Measurements from ENCODE around the gene ITPKB. TPM values are rescaled to one million over a fixed set of nuclear protein-coding genes. Genes with fewer than 3 reads are reported as not detected.

Gene ITPKB
- polyA plus RNA-seq, 12 donors, result 18.6 to 32.0 (median 23.7) TPM; not detected in 1

DNA sequence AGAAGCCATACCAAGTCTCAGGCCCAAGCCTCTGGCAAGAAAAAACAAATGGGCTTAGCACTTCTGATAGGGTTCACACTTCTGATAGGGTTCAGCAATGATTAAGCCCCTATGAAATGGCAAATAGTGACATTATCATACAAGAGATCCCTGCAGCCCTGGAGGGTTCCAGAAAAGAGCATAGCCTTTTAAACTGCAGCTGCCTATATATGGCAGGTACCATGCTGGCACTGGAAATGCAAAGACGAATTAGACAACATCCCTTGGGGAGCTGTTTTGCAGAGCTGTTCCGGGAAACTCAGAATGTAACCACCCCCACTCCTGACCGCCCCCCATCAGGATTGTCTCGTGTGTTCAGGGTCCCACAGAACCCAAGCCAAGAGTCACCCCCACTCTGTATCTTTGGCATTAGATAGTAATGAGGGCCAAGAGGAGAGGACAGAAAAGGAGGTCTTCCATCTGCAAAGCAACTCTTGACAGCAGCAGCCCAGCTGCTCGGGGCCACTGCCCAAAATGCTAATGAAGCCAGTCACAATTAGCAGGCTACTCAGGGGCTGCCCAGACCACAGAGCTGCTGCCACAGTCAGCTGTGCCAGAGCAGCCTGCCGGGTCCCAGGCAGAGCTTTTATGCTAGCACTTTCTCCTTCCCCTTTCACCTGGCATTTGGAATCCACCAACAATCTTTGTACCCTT is 50.9 kb downstream of the ITPKB start:
- no peak for DNase-seq

DNA sequence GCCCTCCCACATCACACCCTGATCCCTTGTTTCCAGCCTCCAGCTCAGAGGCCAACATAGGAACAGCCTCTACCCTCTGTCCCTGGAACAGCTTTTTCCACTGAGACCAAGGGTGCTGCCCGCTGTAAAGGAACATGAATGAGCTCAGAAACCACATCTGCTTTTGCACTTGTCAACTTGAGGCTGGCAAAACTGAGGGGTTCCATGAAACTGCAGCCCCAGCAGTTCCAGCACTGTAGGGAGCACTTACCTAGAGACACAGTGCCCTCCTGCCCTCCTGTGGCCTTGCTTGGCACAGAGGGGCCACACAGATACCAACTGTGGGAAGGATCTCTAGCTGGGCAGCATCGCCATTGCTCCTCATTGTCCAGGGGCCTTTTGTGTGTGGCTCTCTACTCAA is 51.7 kb downstream of the ITPKB start:
- DNase-seq, result no peak

DNA sequence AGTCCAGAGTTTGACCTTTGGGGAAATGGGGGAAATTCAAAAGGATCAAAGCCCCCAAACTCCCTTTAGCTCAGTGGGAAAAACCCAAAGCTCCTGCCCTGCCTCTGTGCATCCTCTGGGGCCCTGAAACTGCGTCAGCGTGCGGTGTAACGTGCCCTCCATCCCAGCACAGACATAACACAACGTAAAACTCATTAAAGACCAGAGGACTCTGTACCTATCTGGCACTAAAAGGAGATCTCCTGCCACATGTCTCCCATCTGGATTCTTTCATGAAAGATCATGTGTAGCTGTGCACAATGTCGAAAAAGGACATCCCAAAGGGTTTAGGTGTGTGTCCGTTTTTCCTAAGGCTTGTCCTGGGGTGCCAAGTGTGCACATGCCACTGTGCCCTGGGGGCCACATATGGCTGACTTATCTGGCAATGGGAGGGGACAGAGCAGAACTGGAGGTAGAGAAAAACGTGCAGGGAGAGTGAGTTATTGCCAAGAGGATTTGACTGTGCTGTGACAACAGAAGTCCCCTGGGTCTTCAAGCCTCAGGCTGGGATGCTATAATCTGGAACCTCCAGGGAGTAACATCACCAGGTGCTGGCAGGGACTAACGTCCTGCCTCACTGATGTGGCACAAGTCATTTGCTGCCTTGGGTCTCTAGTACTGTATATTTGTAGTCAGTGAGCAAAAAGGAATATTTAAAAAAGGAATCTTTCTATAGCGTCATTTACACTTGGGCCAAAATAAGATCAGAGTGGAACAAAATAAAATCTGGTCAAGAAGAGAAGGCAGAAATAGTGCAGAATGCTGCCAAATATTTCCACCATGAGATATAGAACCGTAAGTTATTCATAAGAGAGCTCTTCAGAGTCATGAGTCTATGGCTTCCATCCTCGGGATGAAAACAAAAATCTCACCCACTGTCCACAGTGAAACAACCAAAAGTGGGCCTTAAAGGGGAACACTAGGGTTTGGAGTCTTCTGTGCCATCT is 52.3 kb downstream of the ITPKB start:
- DNase-seq, result peak; percentile 71

DNA sequence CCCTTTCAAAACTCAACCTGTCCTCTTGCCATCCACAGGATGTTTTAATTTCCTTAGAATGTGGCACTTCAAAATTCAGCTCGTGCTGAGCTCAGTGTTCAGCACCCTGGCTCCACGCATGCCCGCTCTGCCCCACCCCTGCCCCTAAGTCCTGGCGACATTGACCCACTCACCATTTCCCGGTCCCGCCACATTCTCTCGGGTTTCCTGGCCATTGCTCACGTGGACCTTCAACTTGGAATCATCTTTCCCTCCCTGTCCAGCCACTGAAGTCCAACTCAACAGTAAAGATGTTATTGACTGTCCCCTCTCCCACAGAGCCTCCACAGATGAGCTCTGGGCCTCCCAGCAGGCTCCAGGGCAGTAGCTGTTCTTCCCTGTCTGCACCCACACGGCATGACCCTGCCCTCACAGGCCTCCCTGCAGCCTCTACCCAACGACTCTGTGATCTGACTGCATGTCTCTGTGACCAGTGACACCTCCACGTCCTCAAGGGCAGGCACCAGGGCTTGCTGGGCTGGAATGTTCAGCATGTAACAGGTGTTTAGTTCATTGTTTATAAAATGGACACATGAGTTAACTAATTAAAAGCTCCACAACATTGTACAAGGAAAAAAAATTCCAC is 53.8 kb downstream of the ITPKB start:
- no peak for DNase-seq

DNA sequence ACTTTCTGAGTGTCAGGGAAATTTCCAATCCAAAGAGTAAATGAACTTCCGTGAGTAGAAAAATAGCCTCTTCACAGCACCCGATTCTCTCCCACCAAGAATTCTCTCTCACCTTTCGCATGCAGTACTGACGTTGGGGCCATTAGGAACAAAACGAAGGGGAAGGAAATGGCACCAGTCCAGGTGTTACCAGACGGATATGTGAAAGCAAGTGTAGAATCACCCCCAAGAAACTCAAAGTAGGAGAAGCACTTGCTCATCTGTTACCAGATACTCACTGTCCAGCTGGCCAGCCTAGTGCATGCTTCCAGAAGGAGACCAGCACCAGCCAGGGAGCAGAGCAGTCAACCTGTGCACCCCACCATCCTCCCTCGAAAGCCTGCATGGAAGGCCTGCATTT is 55.1 kb downstream of the ITPKB start:
- DNase-seq, result no peak

DNA sequence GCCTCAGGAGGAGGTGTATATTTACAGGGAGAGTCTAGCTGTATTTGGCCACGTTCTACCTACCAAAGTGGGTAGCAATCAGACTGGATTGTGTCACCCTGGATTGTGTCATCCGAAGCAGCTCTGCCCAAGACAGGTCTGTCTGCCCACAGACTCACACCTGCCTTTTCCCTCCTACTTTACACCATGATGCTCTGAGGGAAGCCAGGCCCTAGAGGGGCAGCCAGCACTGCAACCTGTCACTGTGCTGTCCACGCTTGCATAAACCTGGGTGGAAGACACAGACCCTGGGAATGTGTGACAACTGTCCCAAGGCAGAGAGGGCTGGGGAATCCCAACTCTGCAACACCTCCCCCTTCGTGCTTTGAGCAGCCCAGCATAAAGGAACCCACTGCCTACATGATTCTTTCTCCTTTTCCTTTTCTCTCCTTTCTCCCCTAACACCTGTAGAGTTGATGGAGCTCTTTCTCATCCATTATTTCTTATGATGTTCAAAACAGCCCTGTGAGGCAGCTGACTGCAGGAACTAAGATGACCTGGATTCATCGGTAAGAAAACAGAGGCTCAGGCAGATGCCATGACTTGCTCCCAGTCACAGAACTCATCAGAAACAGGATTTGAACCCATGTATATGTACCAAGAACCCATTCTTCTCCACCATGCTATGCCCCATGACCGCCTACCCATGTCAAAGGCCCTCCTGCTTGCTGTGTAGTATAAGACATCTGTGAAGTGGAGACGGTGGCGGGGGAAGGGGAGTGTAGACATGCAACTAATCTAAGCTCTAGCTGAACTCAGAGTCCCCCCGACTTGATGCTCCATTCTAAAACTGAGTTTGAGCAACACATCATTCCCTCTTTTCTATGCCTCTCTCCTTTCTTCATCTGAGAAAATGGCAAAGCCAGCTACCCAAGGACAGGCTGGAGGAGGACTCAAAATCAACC is 55.9 kb downstream of the ITPKB start:
- DNase-seq, result no peak

DNA sequence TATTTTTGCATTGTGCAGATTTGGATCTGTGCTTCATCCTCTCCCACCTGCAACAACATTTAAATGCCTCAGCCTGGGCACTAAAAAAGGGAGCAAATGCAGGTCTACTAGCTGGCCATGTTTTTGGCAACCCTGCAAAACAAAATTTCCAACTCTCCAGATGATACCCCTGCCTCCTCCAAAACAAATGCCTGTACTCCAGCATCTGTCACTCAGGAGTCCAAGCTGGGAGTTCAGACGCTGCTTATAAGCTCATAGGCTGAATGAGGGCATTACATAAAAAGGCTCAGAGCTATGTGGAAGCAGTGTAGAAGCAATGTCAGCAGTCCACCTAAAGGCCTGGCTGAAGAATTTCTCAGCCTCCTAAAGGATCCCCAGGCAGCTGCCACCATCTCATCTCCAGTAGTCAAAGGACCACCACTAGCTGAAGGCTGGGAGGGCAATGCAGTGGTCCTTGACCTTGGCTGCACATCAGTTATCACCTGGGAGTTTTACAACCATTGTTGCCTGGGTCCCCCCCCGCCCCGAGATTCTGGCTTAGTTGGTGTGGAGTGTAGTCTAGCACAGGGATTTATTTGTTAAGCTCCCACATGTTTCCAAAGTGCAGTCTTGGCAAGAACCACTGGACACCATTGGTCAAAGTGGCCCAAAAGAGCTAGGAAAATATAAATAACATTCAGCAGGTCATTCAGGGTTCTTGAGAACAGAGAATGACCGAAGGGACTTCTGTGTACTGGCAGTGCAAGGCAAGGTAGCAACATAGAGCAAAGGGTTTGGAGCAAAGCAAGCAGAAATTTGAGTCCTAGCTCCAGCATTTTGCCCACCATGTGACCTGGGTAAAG is 57.2 kb downstream of the ITPKB start:
- DNase-seq, result no peak

DNA sequence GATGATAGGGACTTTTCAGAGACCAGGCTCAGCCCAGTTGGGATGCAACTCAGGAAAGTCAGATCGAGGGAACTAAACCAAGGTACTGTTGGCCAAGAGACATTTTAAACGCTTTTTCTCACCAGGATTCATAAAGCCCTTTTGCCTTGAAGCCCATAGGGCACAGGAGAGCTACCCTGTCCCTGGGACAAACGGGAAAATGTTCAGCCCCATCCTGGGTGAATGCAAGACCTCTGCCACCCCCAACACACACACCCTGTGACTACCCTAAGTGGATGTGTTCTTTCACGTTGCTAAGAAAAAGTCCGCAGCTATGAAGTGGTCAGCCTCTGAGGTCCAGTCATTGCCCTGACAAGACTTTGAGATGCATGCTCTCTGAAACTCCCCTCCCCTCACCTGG is 58.4 kb downstream of the ITPKB start:
- DNase-seq, result no peak

DNA sequence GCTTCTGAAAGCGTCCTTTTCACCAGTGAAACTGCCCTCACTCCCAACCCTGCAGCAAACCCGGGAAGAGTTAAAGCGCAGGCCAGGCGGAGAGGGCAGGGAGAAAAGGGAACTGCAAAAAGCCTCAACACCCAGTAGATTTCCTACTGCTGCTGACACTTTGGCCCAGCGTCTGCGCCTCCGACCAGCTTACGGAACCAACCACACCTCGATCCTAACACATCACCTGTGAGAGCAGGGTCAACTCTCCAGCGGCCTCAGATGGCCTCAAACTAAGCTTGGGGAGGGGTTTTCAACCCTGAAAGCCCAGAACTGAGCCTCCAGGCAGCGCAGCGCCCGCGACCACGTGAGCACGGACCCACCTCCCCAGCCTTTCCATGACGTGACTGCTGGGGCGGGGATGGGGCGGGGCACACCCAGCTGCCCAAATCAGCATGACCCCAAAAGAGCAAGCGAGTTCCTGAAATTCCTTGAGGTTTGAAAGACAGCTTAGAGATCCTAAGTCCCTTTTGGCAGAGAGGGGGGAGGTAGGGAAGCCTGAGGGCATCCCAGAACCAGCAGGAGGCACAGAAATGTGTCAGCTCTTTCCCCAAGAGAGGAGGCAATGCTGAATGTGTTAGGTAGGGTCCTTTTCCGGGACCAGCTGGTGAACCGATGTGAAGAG is 59.1 kb downstream of the ITPKB start:
- peak; percentile 94 for DNase-seq

DNA sequence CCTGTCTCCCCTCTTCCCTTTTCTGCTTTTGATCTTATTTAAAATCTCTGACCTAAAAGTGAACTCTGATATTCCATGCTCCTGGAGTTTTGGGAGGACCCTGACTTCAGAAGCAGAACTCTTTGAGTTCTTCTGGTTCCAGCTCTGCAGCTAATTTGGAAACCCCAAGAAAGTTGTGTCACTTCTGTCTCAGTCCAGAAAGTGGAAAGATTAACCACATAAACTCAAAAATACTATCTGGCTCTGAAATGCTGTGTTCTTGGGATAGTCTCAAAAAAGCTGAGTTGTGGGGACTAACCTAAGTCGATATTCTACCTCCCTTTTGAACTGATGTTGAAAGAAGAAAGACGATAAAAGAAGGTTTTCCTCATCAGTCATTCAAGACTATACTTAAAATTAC is 59.8 kb downstream of the ITPKB start:
- DNase-seq, result no peak

DNA sequence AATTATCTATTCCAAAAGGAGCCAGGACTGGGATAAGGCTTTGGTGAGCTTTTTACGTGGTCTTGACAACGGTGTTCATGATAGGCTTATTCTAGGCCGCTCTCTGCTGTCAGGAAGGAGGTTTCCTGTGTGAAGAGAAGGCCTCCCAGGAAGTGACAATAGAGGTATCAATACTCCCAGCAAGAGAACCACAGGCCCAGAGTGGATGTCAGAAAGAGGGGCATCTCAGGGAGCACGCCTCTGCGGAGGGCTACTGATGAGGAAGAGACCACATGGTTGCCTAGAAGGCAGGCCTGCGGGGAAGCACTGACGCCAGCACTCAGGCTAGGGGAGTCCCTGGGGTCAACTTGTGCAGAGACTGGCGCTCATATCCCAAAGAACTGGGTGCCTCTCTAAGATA is 60.4 kb downstream of the ITPKB start:
- DNase-seq, result no peak

DNA sequence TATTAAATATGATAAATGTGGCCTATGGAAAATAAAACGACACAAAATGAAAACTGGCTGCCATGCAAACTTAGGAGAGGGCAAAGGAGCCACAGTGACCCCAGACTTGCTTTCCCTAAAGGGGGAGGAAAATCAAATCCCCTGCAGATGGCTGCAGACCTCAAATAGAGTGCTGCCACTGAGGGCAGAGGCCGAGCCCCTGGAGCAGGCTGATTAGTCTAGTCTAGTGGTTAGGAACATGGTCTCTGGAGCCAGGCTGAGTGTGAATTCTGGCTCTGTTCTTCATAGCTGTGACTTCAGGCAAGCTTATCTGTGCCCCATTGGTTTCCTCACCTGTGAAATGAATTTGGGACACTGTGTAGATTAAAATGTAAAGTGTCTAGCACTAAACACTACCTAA is 60.8 kb downstream of the ITPKB start:
- no peak for DNase-seq

DNA sequence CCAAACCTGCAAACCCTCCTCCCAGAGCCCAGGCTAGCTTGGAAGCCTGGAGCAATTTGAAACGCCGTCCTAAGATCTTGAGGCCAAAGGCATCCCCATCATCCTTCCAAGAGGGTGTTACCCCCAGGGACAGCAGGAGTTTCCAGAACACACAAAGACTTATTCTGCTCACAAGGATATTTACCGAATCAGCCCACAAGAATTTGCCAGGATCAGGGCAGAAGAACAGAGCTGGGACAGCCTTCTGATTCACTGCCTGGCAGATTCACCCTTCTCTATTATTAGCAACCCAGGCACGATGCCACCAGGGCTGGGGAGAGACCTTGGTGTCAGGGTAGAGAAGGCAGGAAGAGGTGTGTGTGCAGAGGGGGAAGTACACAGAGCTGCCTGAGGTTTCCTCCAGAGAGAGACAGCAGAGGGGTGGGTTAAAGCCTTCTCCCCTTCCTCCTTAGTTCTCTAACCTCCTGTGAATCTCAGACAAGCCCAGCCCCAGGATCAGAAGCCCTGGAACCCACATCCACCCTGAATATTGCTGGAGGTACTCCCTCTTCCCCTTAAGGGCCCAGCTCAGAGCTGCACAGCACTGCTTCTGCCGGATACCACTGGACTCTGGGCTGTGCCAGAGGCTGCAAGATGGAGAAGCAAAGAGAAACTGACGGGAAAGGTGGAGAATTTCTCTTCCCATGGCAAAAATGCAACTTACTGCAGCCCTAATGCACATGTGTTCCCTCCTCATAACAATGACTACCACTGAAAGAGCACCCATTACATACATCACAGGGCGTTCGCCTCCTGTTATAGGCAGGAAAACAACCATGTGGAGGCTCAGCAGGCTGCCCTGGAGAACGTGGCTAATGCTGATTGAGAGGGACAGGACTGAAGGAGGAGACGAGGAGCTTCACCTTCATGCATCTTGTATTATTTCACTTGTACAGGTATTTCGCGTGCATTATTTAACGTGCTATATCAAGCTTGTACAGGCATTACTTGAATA is 61.8 kb downstream of the ITPKB start:
- DNase-seq, result peak; percentile 59

DNA sequence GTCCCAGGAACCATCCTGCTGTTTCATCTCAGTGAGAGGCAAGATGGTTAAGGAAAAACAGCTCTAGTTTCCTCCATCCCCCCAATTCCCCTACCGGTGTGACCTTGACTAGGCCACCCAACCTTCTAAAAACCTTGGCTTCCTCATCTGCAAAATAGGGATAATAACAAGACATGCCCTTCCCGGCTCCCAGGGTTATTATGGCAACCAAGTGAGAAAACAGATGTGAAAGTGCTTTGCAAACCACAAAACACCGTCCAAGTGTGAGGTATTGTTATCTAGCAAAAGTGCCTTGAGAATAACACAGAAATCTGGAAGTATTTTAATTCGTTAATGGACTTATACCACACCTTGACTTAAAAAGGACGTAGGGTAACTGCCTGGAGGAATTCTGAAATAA is 62.7 kb downstream of the ITPKB start:
- DNase-seq, result no peak

DNA sequence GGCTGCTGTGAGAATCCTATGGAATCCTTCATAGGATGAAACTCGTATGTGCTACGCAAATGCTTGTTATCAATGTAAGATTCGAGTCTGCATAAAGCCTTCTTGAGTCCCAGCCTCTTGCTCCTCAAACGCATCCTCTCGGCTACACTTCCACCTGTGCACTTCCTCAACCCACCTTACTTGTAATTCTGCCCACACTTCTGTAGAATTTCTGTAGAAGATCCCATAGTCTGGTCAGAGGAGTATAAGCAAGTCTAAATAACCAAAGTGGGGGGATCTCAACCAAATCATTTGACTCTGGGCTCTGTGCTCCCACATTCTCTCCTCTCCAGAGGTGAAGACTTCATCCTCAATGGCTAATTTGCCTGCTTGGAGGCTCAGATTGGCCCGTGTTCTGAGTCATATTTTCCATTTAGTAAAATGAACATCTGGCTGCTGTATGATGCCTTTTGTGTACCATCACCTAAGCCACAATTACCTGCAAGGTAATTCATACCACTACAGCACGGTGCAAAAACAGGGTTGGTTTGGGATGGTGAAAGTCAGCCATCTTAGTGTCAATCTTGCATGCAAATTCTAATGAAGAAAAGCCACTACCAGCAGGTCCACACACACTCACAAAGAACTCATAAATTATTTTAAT is 63.2 kb downstream of the ITPKB start:
- no peak for DNase-seq

DNA sequence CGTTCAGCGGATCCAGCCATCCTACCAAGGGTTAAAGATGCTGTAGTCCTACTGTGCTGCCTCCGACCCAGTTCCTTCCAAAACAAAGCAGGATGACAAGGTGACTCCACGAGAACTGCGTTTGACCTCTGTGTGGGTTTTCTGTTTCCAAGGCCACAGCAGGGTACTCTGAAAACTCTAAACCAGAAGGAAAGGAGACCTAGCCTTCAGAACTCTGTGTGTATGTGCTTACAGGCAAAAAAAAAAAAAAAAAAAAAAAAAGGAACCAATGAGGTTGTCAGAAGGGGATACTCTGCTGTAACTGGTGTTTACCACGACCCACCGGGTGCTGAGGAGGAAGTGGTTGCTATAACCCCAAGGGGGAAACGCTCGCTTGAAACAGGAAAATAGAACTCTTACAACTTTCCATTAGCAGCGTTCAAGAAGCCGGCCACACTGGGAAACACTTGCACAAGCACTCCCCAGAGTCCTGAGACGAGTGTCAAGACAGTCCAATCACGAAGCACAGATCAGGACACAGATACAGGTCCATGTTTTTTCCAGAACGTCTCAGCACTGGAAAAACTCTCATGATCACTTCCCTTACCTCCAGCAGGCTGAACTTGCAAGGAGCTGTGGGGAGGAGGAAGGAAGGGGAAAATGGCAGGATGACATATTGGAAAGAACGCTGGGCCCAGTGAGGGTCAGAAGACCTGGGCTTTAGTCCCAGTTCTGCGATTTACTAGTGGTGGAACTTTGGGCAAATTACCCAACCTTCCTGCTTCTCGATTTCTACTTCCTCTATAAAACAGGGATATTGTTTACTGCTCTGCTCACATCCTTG is 64.0 kb downstream of the ITPKB start:
- DNase-seq, result peak; percentile 71

DNA sequence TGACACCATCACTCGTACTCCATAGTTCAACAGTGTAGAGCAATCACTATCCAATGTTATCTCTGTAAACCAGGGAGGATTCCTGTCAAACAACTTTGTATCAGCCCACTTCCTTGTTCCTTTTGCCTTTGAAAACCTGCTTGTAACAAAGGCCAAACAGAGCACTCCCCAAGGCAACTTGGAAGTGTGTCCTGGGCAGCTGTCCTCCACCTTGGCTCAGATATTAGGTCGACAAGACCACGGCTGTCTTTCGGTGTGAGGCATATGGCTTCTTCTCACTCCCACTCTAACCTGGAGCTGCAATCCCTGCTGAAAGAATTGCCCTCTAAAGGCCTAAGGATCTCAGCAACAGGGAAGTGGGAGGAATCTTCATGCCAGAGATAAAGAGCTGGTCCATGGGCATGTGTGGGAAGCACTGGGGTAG is 66.7 kb downstream of the ITPKB start:
- no peak for DNase-seq
